Prostate gland (tissue), 2 donors: ENCODE data around the gene MRPL14.

Experiments
- CTCF ChIP-seq, 4 experiments: fragments of 200-600 bp in 2 of 4; fragments of 450-650 bp in 2 of 4; sonication (generic) in 2 of 4; IDR thresholded peaks; 1 replicate in 3 of 4; 2 replicates in 1 of 4; pipeline ENCODE4 v1.5.1; 2016 to 2019; ENCODE audit warnings: antibody characterized with exemption in 4 of 4, mild to moderate bottlenecking in 2 of 4, moderate library complexity in 2 of 4
- POLR2A ChIP-seq: fragments of 450-650 bp; IDR thresholded peaks from one replicate; pipeline ENCODE4 v1.6.1; 2016; ENCODE audit warnings: antibody characterized with exemption, mild to moderate bottlenecking
- POLR2AphosphoS5 ChIP-seq: sonication (generic); formaldehyde crosslinking; IDR thresholded peaks from one replicate; pipeline ENCODE4 v1.6.1; 2017; ENCODE audit warnings: antibody characterized with exemption

- no peak for TF ChIP-seq CTCF (IDR thresholded peaks at IDR 0.05)
- no peak for TF ChIP-seq POLR2AphosphoS5
- TF ChIP-seq POLR2A: no peak
Measured at GRCh38 chr6:44154067-44154466, 26.8 kb upstream of the MRPL14 start.
